PC-3 (cell line): ENCODE results near the gene DLG4. TPM values are rescaled to one million over a fixed set of nuclear protein-coding genes. Genes with fewer than 3 reads are reported as not detected.

Experiments
- ATAC-seq: fragments of 200-7000 bp; cut with Tn5 transposase; 2 replicates; pipeline ENCODE4 v1.9.1; 2020; ENCODE audit warnings: mild to moderate bottlenecking, moderate library complexity
- BruUV-seq: library from RNA; stranded (reverse); fragments of 400-500 nt; replicated peaks from 2 replicates; lab custom pipeline; 2021; lab: Mats Ljungman, UMichigan
- CTCF ChIA-PET: fragments of 300-600 bp; sonication (Branson Sonifier 250); formaldehyde crosslinking; loops from one replicate; lab custom pipeline; 2022; ENCODE audit warnings: antibody characterized with exemption; lab: Charles Lee
- POLR2A ChIA-PET: fragments of 300-600 bp; sonication (Branson Sonifier 250); formaldehyde crosslinking; loops from one replicate; lab custom pipeline; 2022; ENCODE audit warnings: antibody characterized with exemption; ENCODE audit not compliant: unreplicated experiment; lab: Charles Lee
- DNase-seq: peaks from one replicate; pipeline ENCODE4 v3.0.0-alpha.2; 2015
- H2AFZ ChIP-seq: fragments of 300-600 bp; sonication (generic); 2 replicates; pipeline ENCODE4 v1.6.0; 2016; ENCODE audit warnings: antibody characterized with exemption, low read length
- H3F3A ChIP-seq: fragments of 300-600 bp; sonication (generic); one replicate; pipeline ENCODE4 v1.6.0; 2017; ENCODE audit warnings: antibody characterized with exemption, low read length, control low read depth, mild to moderate bottlenecking; ENCODE audit not compliant: unreplicated experiment
- H3K27ac ChIP-seq: fragments of 300-600 bp; sonication (generic); 2 replicates; pipeline ENCODE4 v1.5.1; 2016; ENCODE audit warnings: mild to moderate bottlenecking, low read length
- H3K27me3 ChIP-seq: fragments of 300-600 bp; sonication (generic); 2 replicates; pipeline ENCODE4 v1.6.1; 2016; ENCODE audit warnings: low read length, mixed read lengths
- H3K36me3 ChIP-seq: fragments of 300-600 bp; sonication (generic); 2 replicates; pipeline ENCODE4 v1.6.1; 2016; ENCODE audit warnings: low read depth, mixed run types, low read length, mixed read lengths
- H3K4me1 ChIP-seq: fragments of 300-600 bp; sonication (generic); 2 replicates; pipeline ENCODE4 v1.5.1; 2016; ENCODE audit warnings: low read length; ENCODE audit not compliant: insufficient read depth
- H3K4me2 ChIP-seq: fragments of 300-600 bp; sonication (generic); 2 replicates; pipeline ENCODE4 v1.6.0; 2016; ENCODE audit warnings: low read length
- H3K4me3 ChIP-seq: fragments of 300-600 bp; sonication (generic); 2 replicates; pipeline ENCODE4 v1.5.1; 2016; ENCODE audit warnings: mild to moderate bottlenecking, low read length, mixed read lengths
- H3K79me2 ChIP-seq: fragments of 300-600 bp; sonication (generic); 2 replicates; pipeline ENCODE4 v1.6.1; 2017; ENCODE audit warnings: low read length, mixed read lengths
- H3K9ac ChIP-seq: fragments of 300-600 bp; sonication (generic); 2 replicates; pipeline ENCODE4 v1.6.0; 2016; ENCODE audit warnings: mild to moderate bottlenecking, low read length
- H3K9me2 ChIP-seq: fragments of 300-600 bp; sonication (generic); replicated peaks from 2 replicates; pipeline ENCODE4 v1.6.1; 2016; ENCODE audit warnings: mixed run types, low read length, mixed read lengths
- H3K9me3 ChIP-seq: fragments of 300-600 bp; sonication (generic); 2 replicates; pipeline ENCODE4 v1.6.1; 2016; ENCODE audit warnings: low read length, mixed read lengths
- H4K20me1 ChIP-seq: fragments of 300-600 bp; sonication (generic); 2 replicates; pipeline ENCODE4 v1.6.1; 2016; ENCODE audit warnings: low read length, mixed read lengths
- CTCF ChIP-seq: fragments of 300-600 bp; sonication (generic); conservative IDR thresholded peaks from 2 replicates; pipeline ENCODE4 v1.5.1; 2017; ENCODE audit warnings: antibody characterized with exemption, low read depth, mild to moderate bottlenecking, low read length
- EZH2 ChIP-seq: fragments of 300-600 bp; sonication (generic); IDR thresholded peaks from one replicate; pipeline ENCODE4 v1.6.1; 2017; ENCODE audit warnings: antibody characterized with exemption, mild to moderate bottlenecking, low read length; ENCODE audit not compliant: unreplicated experiment
- EZH2phosphoT487 ChIP-seq: fragments of 300-600 bp; sonication (generic); IDR thresholded peaks from 2 replicates; pipeline ENCODE4 v1.6.1; 2018; ENCODE audit warnings: mild to moderate bottlenecking, antibody characterized with exemption, low read length, borderline replicate concordance
- intact Hi-C: fragments of 100-400 bp; cut with micrococcal nuclease; formaldehyde crosslinking; loops from 2 replicates; pipeline ENCODE4 v1.9.0; 2023
- total RNA-seq: library from RNA; depleted of rRNA; stranded (reverse); fragments of >200 nt; gene quantifications from 2 replicates; pipeline ENCODE4 v1.2.3, GENCODE V29; 2014

DLG4 gene
- total RNA-seq, 1 experiment from 2014 or later, result 6.5 TPM

- Histone ChIP-seq H3K4me3 (no peak overlapping the region), H3K27ac (no peak overlapping the region), H3K4me2 (no peak overlapping the region), H4K20me1 (no peaks in the 10 kb centered on the region), H3K9me3 (no peaks in the 10 kb centered on the region), H3K4me1 (no peaks in the 10 kb centered on the region), H3K27me3 (no peaks in the 10 kb centered on the region), H3F3A (no peaks in the 10 kb centered on the region), H2AFZ (no peak overlapping the region), H3K9ac (no peak overlapping the region), H3K36me3 (no peaks in the 10 kb centered on the region), H3K79me2 (no peaks in the 10 kb centered on the region), H3K9me2 (no peaks in the 10 kb centered on the region)
- CTCF ChIA-PET, result no interaction called here
- intact Hi-C loops, result no loop called here
- no peak for TF ChIP-seq EZH2phosphoT487
- TF ChIP-seq EZH2, result no peak
- no peak for TF ChIP-seq CTCF
- no peak for DNase-seq
- BruUV-seq, result no TSS peak
- POLR2A ChIA-PET, result no interaction called here
- no peak for ATAC-seq
Measured at GRCh38 chr17:7192271-7192937, 27.2 kb downstream of the DLG4 start.

GRCh38 chr17:7191571-7192270, 27.9 kb downstream of the DLG4 start:
- intact Hi-C loops, result no loop called here
- BruUV-seq, result no TSS peak
- no peak; the same call in 1 of the 2 replicates for ATAC-seq
- DNase-seq, result peak; percentile 34
- no peaks in the 10 kb centered on the region for H3K36me3 ChIP-seq
- H3K9me3 ChIP-seq, result no peaks in the 10 kb centered on the region
- H3K27me3 ChIP-seq, result no peaks in the 10 kb centered on the region
- H3K4me3 ChIP-seq, result no peak overlapping the region
- H3K9ac ChIP-seq, result no peak overlapping the region
- H3K4me1 ChIP-seq, result no peaks in the 10 kb centered on the region
- ChIA-PET CTCF (no interaction called here), POLR2A (no interaction called here)
- no peak overlapping the region for H3K27ac ChIP-seq
- H2AFZ ChIP-seq, result no peak overlapping the region
- H3K9me2 ChIP-seq, result no peaks in the 10 kb centered on the region
- no peaks in the 10 kb centered on the region for H3F3A ChIP-seq
- no peaks in the 10 kb centered on the region for H4K20me1 ChIP-seq
- no peaks in the 10 kb centered on the region for H3K79me2 ChIP-seq
- no peak overlapping the region for H3K4me2 ChIP-seq
- TF ChIP-seq EZH2phosphoT487 (no peak), EZH2 (no peak), CTCF (no peak)

- ChIA-PET CTCF (no interaction called here), POLR2A (no interaction called here)
- Histone ChIP-seq H3K4me2 (no peak overlapping the region), H3F3A (no peaks in the 10 kb centered on the region), H3K9ac (no peak overlapping the region), H3K27me3 (no peaks in the 10 kb centered on the region), H4K20me1 (no peaks in the 10 kb centered on the region), H3K9me2 (no peaks in the 10 kb centered on the region), H3K27ac (no peak overlapping the region), H2AFZ (no peak overlapping the region), H3K4me1 (no peaks in the 10 kb centered on the region), H3K4me3 (no peak overlapping the region), H3K79me2 (no peaks in the 10 kb centered on the region), H3K9me3 (no peaks in the 10 kb centered on the region), H3K36me3 (no peaks in the 10 kb centered on the region)
- no peak for TF ChIP-seq EZH2phosphoT487
- TF ChIP-seq EZH2, result no peak
- TF ChIP-seq CTCF, result no peak
- no peak for ATAC-seq
- BruUV-seq, result no TSS peak
- intact Hi-C loops, result no loop called here
- DNase-seq, result no peak
Measured at GRCh38 chr17:7191069-7191468, 28.6 kb downstream of the DLG4 start.
